ENCODE results near the gene SLC25A45. TPM values are rescaled to one million over a fixed set of nuclear protein-coding genes. Genes with fewer than 3 reads are reported as not detected.

The SLC25A45 gene
- 0.41 and 5.8 TPM in 2 replicates for total RNA-seq (ENCODE audit: low replicate concordance)

- H3K4me3 ChIP-seq (ENCODE audit: low read depth, low read length) = peak within 1 kb of the TSS; percentile 59
- peak; percentile 99 for DNase-seq (ENCODE audit: low read depth)
- TF ChIP-seq CTCF (IDR thresholded peaks at IDR 0.05; ENCODE audit: insufficient read depth, low read length) = peak; percentile 76
These were observed at the start of gene SLC25A45 for GRCh38 chr11:65382033-65382803. Gene SLC25A45 (minus strand): TSS chr11:65382646. CDS start chr11:65381951, 695 bp downstream.

- no peak for TF ChIP-seq CTCF (IDR thresholded peaks at IDR 0.05; ENCODE audit: insufficient read depth, low read length)
- peak; percentile 76 for DNase-seq (ENCODE audit: low read depth)
- H3K4me3 ChIP-seq (ENCODE audit: low read depth, low read length) = peak overlapping the region; percentile 81
These were observed 49.1 kb upstream of the SLC25A45 start for GRCh38 chr11:65431451-65432099.

- TF ChIP-seq CTCF (IDR thresholded peaks at IDR 0.05; ENCODE audit: insufficient read depth, low read length) = no peak
- H3K4me3 ChIP-seq (ENCODE audit: low read depth, low read length) = peak overlapping the region; percentile 81
- peak; percentile 84 for DNase-seq (ENCODE audit: low read depth)
These were observed 48.2 kb upstream of the SLC25A45 start for GRCh38 chr11:65430406-65431217.

- peak; percentile 94 for DNase-seq (ENCODE audit: low read depth)
- no peak for TF ChIP-seq CTCF (IDR thresholded peaks at IDR 0.05; ENCODE audit: insufficient read depth, low read length)
- H3K4me3 ChIP-seq (ENCODE audit: low read depth, low read length) = peak overlapping the region; percentile 81
These were observed 47.4 kb upstream of the SLC25A45 start for GRCh38 chr11:65429724-65430405.

GRCh38 chr11:65429068-65429681 is 46.7 kb upstream of the SLC25A45 start:
- no peak for TF ChIP-seq CTCF (IDR thresholded peaks at IDR 0.05; ENCODE audit: insufficient read depth, low read length)
- peak overlapping the region; percentile 81 for H3K4me3 ChIP-seq (ENCODE audit: low read depth, low read length)
- peak; percentile 87 for DNase-seq (ENCODE audit: low read depth)

Measured in fibroblast of the aortic adventitia (primary cell).